K562 treated with DMSO at 1 percent for 4 hours (cell line): ENCODE measurements around the gene MINPP1. TPM values are rescaled to one million over a fixed set of nuclear protein-coding genes. Genes with fewer than 3 reads are reported as not detected.

Experiments
- total RNA-seq: library from RNA; unstranded; fragments of 300-600 nt; gene quantifications from 2 replicates; pipeline ENCODE4 v1.2.3, GENCODE V29; 2022; ENCODE audit not compliant: insufficient read depth

Gene MINPP1, protein sequence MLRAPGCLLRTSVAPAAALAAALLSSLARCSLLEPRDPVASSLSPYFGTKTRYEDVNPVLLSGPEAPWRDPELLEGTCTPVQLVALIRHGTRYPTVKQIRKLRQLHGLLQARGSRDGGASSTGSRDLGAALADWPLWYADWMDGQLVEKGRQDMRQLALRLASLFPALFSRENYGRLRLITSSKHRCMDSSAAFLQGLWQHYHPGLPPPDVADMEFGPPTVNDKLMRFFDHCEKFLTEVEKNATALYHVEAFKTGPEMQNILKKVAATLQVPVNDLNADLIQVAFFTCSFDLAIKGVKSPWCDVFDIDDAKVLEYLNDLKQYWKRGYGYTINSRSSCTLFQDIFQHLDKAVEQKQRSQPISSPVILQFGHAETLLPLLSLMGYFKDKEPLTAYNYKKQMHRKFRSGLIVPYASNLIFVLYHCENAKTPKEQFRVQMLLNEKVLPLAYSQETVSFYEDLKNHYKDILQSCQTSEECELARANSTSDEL
- total RNA-seq: 26.4 and 35.7 TPM in 2 replicates

DNA sequence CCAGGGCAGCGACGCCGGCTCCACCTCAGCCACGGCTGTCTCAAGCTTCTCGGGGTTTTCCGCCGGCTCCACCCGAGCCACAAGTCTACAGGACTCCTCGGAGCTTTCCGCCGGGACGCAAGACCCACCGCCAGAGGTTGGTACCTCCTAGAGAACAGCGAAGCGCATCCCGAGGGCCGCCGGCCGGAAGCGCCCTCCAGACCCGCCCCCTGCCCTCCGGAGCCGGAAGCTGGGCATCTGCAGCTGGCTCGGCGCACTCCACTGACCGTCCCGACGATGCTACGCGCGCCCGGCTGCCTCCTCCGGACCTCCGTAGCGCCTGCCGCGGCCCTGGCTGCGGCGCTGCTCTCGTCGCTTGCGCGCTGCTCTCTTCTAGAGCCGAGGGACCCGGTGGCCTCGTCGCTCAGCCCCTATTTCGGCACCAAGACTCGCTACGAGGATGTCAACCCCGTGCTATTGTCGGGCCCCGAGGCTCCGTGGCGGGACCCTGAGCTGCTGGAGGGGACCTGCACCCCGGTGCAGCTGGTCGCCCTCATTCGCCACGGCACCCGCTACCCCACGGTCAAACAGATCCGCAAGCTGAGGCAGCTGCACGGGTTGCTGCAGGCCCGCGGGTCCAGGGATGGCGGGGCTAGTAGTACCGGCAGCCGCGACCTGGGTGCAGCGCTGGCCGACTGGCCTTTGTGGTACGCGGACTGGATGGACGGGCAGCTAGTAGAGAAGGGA, at the start of gene MINPP1:
MINPP1 (plus strand) TSS at position 254 of the 726 bp plus-strand sequence; CDS start at position 277, 23 bp downstream.

Other genes starting within 250 kb of the MINPP1 start
- 7.6 and 9.4 TPM in 2 replicates for gene NUTM2D, start 147.1 kb upstream of the MINPP1 start, total RNA-seq
- 0.24 TPM in 1 of 2 replicates, not detected in the other for gene PAPSS2, start 155.0 kb downstream of the MINPP1 start, total RNA-seq